CD14-positive monocyte (primary cell): ENCODE data around the gene GOLGA7B. TPM values are rescaled to one million over a fixed set of nuclear protein-coding genes. Genes with fewer than 3 reads are reported as not detected.

Experiments
- DNase-seq, 3 donors: peaks; one replicate each; pipeline ENCODE4 v3.0.0-alpha.2; 2011 to 2022
- H2AFZ ChIP-seq: 2 replicates; pipeline ENCODE4 v1.6.0; 2012; ENCODE audit warnings: mild to moderate bottlenecking, low read depth, low read length, inconsistent platforms; ENCODE audit not compliant: insufficient read depth, poor library complexity, severe bottlenecking
- H3K27ac ChIP-seq, 2 donors: 1 replicate in 1 of 2; 2 replicates in 1 of 2; pipeline ENCODE4 v1.5.1; 2012 to 2013; ENCODE audit warnings: low read length in 2 of 2, control low read depth in 1 of 2, inconsistent platforms in 1 of 2, low read depth in 1 of 2, mild to moderate bottlenecking in 1 of 2
- H3K27me3 ChIP-seq, 2 donors: one replicate each; pipeline versions ENCODE4 v1.6.0 to v1.6.1; 2011 to 2013; ENCODE audit warnings: low read length in 2 of 2; ENCODE audit not compliant: control insufficient read depth in 2 of 2, insufficient read depth in 2 of 2
- H3K36me3 ChIP-seq, 2 donors: replicated peaks in 1 of 2; 1 replicate in 1 of 2; 2 replicates in 1 of 2; pipeline versions ENCODE4 v1.5.1 to v1.6.1; 2012 to 2013; ENCODE audit warnings: low read length in 2 of 2, control low read depth in 1 of 2, inconsistent platforms in 1 of 2, mild to moderate bottlenecking in 1 of 2; ENCODE audit not compliant: insufficient read depth in 2 of 2, control insufficient read depth in 1 of 2
- H3K4me1 ChIP-seq, 2 donors: 1 replicate in 1 of 2; 2 replicates in 1 of 2; pipeline versions ENCODE4 v1.5.1 to v1.6.1; 2012 to 2013; ENCODE audit warnings: low read length in 2 of 2, control low read depth in 1 of 2, inconsistent platforms in 1 of 2, mild to moderate bottlenecking in 1 of 2, moderate library complexity in 1 of 2; ENCODE audit not compliant: insufficient read depth in 2 of 2, control insufficient read depth in 1 of 2
- H3K4me2 ChIP-seq: replicated peaks from 2 replicates; pipeline ENCODE3; 2012; ENCODE audit warnings: low read length, moderate library complexity, mild to moderate bottlenecking; ENCODE audit not compliant: poor library complexity, severe bottlenecking; ENCODE audit errors: extremely low read depth
- H3K4me3 ChIP-seq, 3 experiments: fragments of 200-600 bp in 1 of 3; sonication (generic) in 1 of 3; replicated peaks in 1 of 3; 1 replicate in 2 of 3; 2 replicates in 1 of 3; pipeline ENCODE4 v1.5.1; 2011 to 2013; ENCODE audit warnings: low read length in 3 of 3, mild to moderate bottlenecking in 3 of 3, control low read depth in 2 of 3, low read depth in 2 of 3, inconsistent platforms in 1 of 3, moderate library complexity in 1 of 3
- H3K79me2 ChIP-seq: 2 replicates; pipeline ENCODE4 v1.6.0; 2012; ENCODE audit warnings: mild to moderate bottlenecking, control low read depth, inconsistent platforms, low read length, moderate library complexity; ENCODE audit not compliant: insufficient read depth
- H3K9ac ChIP-seq: 2 replicates; pipeline ENCODE4 v1.6.0; 2017; ENCODE audit warnings: low read length, mild to moderate bottlenecking; ENCODE audit not compliant: insufficient read depth, poor library complexity, severe bottlenecking
- H3K9me3 ChIP-seq, 2 donors: replicated peaks in 1 of 2; 1 replicate in 1 of 2; 2 replicates in 1 of 2; pipeline versions ENCODE4 v1.5.1 to v1.6.1; 2012 to 2013; ENCODE audit warnings: low read length in 2 of 2, control low read depth in 1 of 2; ENCODE audit not compliant: control insufficient read depth in 1 of 2, insufficient read depth in 1 of 2
- H4K20me1 ChIP-seq: 2 replicates; pipeline ENCODE4 v1.6.0; 2012; ENCODE audit warnings: mild to moderate bottlenecking, low read length, control low read depth, moderate library complexity; ENCODE audit not compliant: insufficient read depth
- H3K27ac Mint-ChIP-seq, 7 donors: one replicate each; pipeline ENCODE4 v1.8.0; 2020; ENCODE audit warnings: mild to moderate bottlenecking in 7 of 7, mixed read lengths in 7 of 7, moderate library complexity in 6 of 7, inconsistent platforms in 2 of 7
- H3K27me3 Mint-ChIP-seq, 3 donors: one replicate each; pipeline ENCODE4 v1.8.0; 2021 to 2022; ENCODE audit warnings: low read depth in 3 of 3, mild to moderate bottlenecking in 3 of 3, mixed read lengths in 3 of 3, moderate library complexity in 3 of 3, inconsistent platforms in 1 of 3
- H3K36me3 Mint-ChIP-seq, 2 donors: one replicate each; pipeline ENCODE4 v1.8.0; 2020; ENCODE audit warnings: mixed read lengths in 2 of 2, inconsistent platforms in 1 of 2, mild to moderate bottlenecking in 1 of 2
- H3K4me1 Mint-ChIP-seq: one replicate; pipeline ENCODE4 v1.8.0; 2020; ENCODE audit warnings: mild to moderate bottlenecking, mixed read lengths
- H3K4me3 Mint-ChIP-seq, 2 donors: one replicate each; pipeline ENCODE4 v1.8.0; 2020; ENCODE audit warnings: mild to moderate bottlenecking in 2 of 2, mixed read lengths in 2 of 2, moderate library complexity in 1 of 2
- H3K9me3 Mint-ChIP-seq, 7 donors: one replicate each; pipeline ENCODE4 v1.8.0; 2020 to 2022; ENCODE audit warnings: mixed read lengths in 7 of 7, mild to moderate bottlenecking in 6 of 7, moderate library complexity in 6 of 7, inconsistent platforms in 2 of 7
- WGBS: methylation state at CpG from one replicate; pipeline ENCODE4 v1.1.5; 2013; ENCODE audit warnings: missing lambda C conversion rate; ENCODE audit not compliant: insufficient coverage; 5-methylcytosine and 5-hydroxymethylcytosine counted together
- intact Hi-C, 2 donors: fragments of 100-400 bp; cut with micrococcal nuclease; formaldehyde crosslinking; loops; one replicate each; pipeline versions ENCODE4 v1.15.0 to v1.15.1; 2023
- polyA plus RNA-seq, 3 donors: library from polyadenylated mRNA; depleted of rRNA in 1 of 3; unstranded in 2 of 3; stranded (reverse) in 1 of 3; fragments of 300-500 nt in 2 of 3; fragments of >200 nt in 1 of 3; fragmentation: Illumina TruSeq in 2 of 3; gene quantifications; 1 replicate in 2 of 3; 2 replicates in 1 of 3; pipeline ENCODE4 v1.2.3, GENCODE V29; 2012 to 2021
- TF ChIP-seq, protein P1 (sequence below): fragments of 200-600 bp; IDR thresholded peaks from one replicate; pipeline ENCODE4 v1.8.0; 2022; ENCODE audit warnings: antibody characterized with exemption, mild to moderate bottlenecking

Gene GOLGA7B
- polyA plus RNA-seq, 3 donors: 0.03 TPM; not detected in 2

DNA sequence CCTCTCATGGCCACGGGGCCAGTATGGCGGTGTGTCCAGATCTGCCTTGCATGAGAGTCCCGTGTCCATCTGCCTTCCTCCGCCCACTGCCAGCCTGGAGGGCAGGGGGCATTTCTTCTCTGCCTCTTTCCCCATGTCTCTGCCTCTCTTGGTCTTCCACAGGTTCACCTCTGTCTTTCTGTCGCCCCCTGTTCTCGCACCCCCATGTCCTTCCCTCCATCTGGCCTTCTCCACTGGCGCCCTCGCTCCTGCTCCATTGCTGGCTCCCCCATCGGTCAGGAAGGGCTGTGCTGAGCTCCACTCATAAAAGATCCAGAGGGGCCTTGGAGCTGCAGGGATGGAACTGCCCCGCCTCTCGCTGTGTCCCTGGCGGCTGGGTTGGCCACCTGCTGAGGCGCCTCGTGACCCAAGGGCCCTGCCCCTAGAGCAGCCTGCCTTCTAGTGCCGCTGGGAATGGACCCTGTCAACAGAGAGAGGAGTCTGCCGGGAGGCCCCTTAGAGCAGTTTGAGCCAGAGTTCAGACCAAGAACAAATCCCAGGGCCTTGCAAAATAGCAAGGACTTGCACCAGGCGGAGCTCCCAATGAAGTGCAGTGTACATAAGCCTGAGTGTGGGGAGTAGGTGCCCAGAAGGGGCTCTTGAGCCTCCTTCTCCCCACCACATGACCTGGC, 42.0 kb downstream of the GOLGA7B start:
- DNase-seq: no peak
- Mint-ChIP-seq H3K4me3 (no peak overlapping the region), H3K4me1 (no peaks in the 10 kb centered on the region), H3K27ac (no peak overlapping the region), H3K9me3 (no peaks in the 10 kb centered on the region), H3K36me3 (no peaks in the 10 kb centered on the region), H3K27me3 (peaks cover 3 to 12% (median 7%) of the 10 kb centered on the region in 3 donors)
- WGBS: 94% methylated on average over 16 of the region's 17 CpGs
- H3K4me1 ChIP-seq: no peaks in the 10 kb centered on the region
- no peaks in the 10 kb centered on the region for H3K36me3 ChIP-seq
- H3K9me3 ChIP-seq: no peaks in the 10 kb centered on the region
- intact Hi-C loops: no loop called here
- no peak overlapping the region for H3K9ac ChIP-seq
- no peak overlapping the region for H3K27ac ChIP-seq
- TF ChIP-seq, protein P1, sequence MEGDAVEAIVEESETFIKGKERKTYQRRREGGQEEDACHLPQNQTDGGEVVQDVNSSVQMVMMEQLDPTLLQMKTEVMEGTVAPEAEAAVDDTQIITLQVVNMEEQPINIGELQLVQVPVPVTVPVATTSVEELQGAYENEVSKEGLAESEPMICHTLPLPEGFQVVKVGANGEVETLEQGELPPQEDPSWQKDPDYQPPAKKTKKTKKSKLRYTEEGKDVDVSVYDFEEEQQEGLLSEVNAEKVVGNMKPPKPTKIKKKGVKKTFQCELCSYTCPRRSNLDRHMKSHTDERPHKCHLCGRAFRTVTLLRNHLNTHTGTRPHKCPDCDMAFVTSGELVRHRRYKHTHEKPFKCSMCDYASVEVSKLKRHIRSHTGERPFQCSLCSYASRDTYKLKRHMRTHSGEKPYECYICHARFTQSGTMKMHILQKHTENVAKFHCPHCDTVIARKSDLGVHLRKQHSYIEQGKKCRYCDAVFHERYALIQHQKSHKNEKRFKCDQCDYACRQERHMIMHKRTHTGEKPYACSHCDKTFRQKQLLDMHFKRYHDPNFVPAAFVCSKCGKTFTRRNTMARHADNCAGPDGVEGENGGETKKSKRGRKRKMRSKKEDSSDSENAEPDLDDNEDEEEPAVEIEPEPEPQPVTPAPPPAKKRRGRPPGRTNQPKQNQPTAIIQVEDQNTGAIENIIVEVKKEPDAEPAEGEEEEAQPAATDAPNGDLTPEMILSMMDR: no peak
- no peak overlapping the region for H3K4me3 ChIP-seq
- H3K4me2 ChIP-seq: no peak overlapping the region
- no peaks in the 10 kb centered on the region for H4K20me1 ChIP-seq
- H3K27me3 ChIP-seq: peaks cover 0 to 2% of the 10 kb centered on the region in 2 donors
- H3K79me2 ChIP-seq: no peaks in the 10 kb centered on the region
- no peak overlapping the region for H2AFZ ChIP-seq

DNA sequence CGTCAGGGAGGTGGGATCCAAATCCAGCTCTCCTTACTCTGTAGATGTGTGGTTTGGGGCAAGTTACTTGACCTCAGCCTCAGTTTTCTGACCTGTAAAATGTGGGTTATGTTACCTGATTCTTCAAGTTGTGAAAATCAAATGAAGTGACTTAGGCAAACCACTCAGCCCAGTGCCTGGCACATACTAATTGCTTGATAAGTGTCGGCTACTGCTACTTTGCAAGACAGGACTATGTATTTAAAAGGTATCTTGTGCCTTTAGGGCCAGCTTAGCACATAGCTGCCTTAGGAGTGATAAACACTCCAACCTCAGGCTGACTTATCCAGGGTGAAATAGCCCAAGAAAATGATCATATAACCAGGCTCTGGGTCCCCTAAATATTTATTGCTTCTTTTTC, 42.9 kb downstream of the GOLGA7B start:
- no peak overlapping the region for H3K9ac ChIP-seq
- Mint-ChIP-seq H3K36me3 (no peaks in the 10 kb centered on the region), H3K4me1 (no peaks in the 10 kb centered on the region), H3K9me3 (no peaks in the 10 kb centered on the region), H3K27ac (no peak overlapping the region), H3K4me3 (no peak overlapping the region), H3K27me3 (peaks cover 2 to 12% (median 7%) of the 10 kb centered on the region in 3 donors)
- TF ChIP-seq, protein P1: no peak
- no peak overlapping the region for H3K4me3 ChIP-seq
- no peak overlapping the region for H3K4me2 ChIP-seq
- WGBS: 90% methylated on average over 2 of the region's 2 CpGs
- peaks cover 0 to 2% of the 10 kb centered on the region in 2 donors for H3K27me3 ChIP-seq
- no peak overlapping the region for H3K27ac ChIP-seq
- no peaks in the 10 kb centered on the region for H3K4me1 ChIP-seq
- no peak for DNase-seq
- H2AFZ ChIP-seq: no peak overlapping the region
- no peaks in the 10 kb centered on the region for H3K79me2 ChIP-seq
- intact Hi-C loops: no loop called here
- H4K20me1 ChIP-seq: no peaks in the 10 kb centered on the region
- H3K36me3 ChIP-seq: no peaks in the 10 kb centered on the region
- H3K9me3 ChIP-seq: no peaks in the 10 kb centered on the region
